IPS-11a (cell line): Measurements from ENCODE around the gene NELL1.
"Not testable (repeated sequence)": the region's sequence is repeated elsewhere in the genome, so short reads cannot be mapped to it uniquely, and the experiment has no call there.

Experiments
- H3K4me3 ChIP-seq: one replicate; pipeline ENCODE4 v1.5.1; 2013; ENCODE audit warnings: low read depth, low read length, control low read depth

NELL1 gene

DNA sequence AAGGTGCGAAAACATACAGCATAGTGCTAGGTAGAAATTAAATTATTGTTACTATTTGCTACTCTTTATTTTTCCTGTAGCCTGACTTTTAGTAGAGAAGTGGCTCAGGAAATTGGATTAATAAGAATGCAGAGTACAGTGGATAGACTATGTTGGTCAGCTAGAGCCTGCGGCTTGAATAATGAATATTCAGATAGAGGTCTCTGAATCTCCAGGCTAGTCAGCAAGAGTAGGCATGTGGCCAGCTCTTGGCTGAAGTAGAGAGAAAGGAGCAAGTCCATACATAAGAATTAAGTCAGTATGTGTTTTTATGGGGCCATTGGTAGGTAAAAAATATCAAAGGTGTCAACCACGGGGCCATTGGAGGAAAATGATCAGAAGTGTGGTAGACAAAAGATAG is 413.5 kb downstream of the NELL1 start:
- no peak overlapping the region for H3K4me3 ChIP-seq

DNA sequence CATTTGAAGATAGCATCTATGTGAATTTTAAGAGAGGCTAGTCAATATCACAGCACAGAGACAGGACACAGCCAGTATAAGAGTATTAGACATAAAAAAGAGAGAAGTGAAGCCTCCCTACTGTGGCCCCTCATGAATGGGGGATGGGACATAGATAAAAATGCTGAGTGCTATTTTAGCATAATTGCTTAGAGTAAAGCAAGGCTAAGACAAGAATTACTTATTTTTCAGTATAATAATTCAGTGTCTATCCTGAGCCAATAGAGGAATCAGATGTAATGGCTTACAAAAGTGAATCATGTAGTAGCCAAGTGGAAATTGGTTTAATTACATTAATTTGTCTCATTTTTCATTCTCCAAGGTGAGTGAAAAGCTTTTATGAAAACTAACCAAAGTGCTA is 419.5 kb downstream of the NELL1 start:
- no peak overlapping the region for H3K4me3 ChIP-seq

DNA sequence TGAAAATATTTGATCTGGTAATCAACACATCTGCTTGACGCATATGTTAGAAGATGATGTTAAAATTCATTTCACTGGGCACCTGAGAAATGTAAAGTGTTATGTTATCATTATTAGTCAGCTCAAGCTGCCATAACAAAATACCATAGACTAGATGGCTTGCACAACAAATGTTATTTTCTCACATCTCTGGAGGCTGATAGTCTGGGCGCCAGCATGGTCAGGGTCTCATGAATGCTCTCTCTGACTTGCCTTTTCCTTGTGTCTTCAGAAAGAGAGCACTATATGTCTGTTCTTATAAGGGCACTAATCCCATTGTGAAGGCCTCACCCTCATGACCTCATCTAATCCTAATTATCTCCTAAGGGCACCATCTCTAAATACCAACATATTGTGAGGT is 435.3 kb downstream of the NELL1 start:
- no peak overlapping the region for H3K4me3 ChIP-seq

DNA sequence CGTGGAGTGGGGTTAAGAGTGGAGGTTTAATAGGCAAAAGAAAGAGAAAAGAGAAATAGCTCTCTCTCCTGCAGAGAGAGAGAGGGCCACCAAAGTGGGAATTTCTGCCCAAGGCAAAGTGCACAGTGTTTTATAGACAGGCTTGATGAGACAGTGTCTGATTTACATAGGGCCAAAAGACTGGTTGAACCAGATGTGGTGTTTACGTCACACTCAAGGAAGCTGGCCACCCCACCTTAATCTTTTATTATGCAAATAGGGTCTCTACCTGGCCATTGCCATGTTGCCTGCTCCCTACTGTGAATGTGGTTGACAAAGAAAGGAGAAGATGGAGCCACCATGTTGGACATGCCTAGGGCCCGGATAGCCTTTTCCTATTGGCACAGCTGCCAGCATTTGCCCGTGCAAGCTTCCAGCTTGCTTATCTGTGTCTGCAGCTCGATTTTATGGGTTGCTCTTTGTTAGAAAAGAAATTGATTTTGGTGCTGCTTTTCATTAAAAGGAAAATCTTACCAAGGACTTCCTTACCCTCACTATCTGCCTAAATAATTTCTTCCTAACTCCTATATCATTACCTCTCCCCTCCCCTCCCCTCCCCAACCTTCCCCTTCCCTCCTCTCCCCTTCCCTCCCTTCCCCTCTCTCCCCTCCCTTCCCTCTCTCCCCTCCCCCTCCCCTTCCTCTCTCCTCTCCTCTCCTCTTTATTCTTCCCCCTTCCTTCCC is 436.0 kb downstream of the NELL1 start:
- no peak overlapping the region for H3K4me3 ChIP-seq

DNA sequence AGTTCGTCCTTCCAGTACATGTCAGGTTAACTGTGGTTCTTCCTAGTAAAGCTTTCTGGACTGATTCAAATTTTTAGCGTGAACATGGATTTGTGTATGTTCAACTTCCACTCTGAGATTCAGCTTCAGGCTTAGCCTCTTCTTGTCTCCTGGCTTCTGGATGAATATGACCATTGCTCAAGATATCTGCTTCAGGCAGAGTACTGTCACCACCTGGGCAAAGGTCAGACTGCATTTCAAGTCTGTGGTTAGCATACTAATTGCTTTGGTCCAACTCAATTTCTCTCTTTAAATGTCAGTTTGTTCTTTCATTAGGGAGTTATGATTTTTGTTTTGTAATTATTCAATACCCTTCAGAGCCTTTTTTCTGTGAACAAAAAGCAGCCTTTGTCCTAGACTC is 440.0 kb downstream of the NELL1 start:
- H3K4me3 ChIP-seq: no peak overlapping the region

DNA sequence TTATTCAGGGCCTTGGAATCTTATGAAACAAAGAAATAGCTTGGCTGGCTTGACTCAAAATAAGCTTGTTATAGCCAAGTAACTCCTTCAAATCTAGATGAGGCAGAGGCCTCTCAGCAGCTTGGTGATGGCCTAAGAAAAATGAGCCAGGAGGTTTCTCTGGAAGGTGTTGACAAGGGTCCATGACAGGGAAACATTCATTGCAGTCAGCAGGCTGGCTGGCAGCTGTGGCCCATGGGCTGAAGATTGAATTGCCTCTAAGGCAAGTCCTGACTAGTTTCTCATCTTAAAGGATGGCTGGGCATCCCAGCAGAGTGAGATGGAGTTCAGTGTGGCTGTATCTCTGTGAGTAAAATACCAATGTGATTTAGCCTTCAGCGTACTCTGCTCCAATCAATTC is 441.0 kb downstream of the NELL1 start:
- no peak overlapping the region for H3K4me3 ChIP-seq

DNA sequence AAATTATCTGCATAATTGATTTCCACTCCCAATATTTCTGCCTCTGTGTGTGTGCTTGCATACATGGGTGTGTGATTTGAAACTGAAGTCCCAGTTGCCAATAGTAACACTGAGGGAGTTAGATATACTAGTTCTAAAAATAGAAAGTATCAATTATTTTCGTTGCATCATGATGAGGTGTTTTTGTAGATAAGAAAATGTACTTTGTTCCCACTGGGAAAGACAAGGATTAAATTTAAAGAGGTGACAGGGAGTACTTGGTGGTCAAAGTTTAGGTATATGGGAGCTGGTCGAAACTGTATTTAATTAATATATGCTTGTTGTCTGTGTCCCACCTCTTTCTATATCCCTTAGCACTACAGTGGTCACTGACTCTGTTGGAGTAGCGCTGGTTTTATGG is 444.5 kb downstream of the NELL1 start:
- H3K4me3 ChIP-seq: no peak overlapping the region

DNA sequence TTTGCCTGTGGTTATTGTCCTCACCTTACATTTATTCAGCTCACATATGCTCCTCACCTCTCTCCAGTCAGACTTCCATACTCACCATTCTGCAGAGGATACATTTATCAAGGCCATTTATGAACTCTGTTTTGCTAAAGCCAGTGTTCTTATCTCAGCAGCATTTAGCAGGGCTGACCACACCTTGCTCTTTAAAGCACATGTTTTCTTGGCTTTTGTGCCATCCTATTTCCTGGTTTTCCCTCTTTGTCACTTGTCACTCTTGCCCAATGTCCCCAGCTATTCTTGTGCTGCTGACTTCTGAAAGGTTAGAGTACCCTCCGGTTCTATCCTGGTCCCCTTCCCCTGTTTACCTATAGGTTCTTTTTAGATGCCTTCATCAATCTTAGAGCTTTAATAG is 446.6 kb downstream of the NELL1 start:
- H3K4me3 ChIP-seq: no peak overlapping the region

DNA sequence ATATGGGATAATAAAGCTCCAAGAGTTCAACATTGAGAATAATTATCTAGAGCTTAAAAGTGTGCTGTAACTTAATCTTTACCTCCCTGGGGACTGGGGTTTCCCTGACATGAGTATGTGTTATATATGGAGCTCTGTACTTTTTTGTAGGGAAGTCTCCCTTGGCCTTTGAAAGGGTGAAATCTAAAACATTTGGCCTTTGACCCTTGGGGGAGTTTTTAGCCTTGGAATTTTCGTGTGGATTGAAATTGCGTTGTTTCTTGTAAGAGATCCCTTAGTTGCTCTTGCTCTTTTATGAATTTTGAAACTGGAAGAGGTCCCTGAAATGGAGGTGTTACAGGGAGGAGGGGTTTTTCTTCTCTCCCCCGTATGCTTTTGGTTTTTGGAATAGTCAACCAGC is 450.0 kb downstream of the NELL1 start:
- H3K4me3 ChIP-seq: no peak overlapping the region

DNA sequence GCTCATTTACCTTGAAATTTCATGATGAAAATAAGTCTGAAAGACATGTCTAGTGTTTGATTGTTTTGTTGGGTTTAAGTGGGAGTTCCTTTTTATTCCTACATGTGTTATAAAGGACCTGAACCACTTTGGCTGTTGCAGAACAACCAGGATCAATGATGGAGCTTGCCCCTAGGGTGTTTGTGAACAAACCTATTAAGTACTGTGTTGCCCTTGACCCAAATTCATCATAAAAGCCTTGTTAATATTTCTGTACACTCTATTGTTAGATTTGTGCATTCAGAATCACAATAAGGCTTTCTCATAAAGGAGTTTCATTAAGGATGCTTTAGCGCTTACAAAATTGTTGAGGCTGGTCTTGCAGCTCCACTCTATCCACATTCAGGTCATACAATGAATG is 452.6 kb downstream of the NELL1 start:
- no peak overlapping the region for H3K4me3 ChIP-seq

DNA sequence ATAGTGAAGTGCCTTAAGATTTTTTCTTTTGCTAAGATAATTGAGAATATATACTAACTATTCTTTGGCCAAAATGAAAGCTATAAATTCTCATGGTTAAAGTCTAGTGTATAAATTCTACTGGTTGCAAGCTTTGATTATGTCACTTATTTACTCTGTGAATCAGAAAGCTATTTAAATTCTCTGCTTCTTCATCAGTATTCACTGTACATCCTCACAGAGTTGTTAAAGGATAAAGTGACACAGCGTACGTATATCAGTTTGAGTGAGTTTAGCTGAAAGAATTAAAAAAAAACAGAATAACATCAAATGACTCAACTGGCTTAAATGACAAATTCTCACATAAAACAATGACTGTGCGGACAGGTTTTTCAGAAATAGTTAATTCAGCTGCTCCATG is 453.1 kb downstream of the NELL1 start:
- no peak overlapping the region for H3K4me3 ChIP-seq

DNA sequence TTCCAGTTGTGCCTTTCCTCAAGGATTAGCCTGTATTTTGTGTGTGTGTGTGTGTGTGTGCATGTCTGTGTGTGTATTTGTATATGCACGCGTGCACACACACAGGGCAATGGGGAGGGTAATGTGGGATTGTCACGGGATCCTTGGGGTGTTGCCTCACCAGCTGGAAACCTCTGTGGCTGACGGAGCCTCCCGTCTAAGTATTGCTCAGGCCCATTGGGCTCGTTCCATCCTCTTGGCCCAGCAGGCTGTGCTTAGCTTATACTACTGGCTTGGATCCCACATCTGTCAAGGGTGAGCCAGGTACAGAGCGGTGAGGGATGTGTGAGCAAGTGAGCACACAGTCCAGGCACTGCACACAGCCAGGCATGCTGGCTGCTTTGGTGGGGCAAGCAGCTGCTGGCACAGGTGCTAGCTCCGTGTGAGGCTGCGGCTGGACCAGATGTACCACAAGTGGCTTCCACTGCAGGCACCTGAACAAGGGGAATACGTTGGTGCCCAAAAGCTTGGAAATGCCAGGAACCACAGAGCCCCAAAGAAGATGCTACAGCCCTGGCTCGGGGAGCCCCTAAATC is 462.8 kb downstream of the NELL1 start:
- H3K4me3 ChIP-seq: no peak overlapping the region

DNA sequence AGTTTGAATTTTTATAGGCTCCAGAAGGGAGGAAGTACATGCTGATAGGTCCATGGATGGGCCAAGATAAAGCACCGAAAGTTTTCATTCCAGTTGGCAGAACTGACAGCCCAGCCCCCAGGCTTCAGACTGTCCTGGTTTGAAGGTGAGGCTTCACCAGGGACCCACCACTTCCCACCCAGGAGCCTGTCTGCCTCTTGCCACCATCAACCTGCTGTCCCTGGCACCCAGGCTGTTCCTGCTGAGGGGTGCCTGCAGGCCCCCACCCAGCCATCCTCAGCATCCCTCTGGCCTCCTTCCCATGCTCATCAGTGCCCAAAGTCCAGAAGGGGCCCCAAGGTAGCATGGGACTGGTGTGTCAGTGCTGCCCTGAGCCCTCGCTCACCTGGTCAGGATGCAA is 463.9 kb downstream of the NELL1 start:
- H3K4me3 ChIP-seq: no peak overlapping the region

DNA sequence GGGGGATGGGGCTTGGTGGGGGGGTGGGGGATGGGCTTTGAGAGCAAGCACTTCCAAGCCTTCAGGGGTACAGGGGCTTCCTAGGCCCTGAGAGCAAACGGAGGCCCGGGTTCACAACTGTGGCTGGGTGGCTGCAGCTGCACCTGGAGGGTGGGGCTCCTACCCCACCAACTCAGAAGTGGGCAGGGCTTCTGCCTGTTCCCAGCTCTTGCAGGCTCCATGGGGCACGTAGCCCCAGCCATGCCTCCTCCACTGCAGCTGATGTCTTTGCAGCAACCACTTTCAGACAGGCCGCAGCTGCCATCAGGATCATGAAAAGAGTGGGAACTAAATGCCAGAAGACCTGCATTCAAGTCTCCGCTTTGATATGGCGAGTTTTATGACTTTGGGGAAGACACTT is 464.3 kb downstream of the NELL1 start:
- no peak overlapping the region for H3K4me3 ChIP-seq

DNA sequence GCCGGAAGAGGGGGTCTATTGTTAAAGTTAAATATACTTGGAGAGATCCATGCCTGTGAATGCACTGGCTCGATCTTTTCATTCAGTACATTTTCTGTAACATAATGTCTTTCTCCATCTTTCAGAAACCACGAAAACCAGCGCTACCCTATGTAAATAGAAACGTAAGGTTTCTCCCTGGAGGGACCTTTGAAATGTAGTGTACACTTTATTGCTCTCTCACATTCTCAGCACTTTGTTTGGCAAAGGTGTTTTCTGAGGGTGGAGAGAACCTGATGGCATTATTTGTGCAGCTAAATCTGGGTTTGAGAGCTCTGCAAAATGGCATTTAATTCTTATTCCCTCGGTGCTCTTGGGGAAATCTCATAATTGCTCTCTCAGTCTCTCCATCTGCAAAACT is 468.4 kb downstream of the NELL1 start:
- H3K4me3 ChIP-seq: no peak overlapping the region

DNA sequence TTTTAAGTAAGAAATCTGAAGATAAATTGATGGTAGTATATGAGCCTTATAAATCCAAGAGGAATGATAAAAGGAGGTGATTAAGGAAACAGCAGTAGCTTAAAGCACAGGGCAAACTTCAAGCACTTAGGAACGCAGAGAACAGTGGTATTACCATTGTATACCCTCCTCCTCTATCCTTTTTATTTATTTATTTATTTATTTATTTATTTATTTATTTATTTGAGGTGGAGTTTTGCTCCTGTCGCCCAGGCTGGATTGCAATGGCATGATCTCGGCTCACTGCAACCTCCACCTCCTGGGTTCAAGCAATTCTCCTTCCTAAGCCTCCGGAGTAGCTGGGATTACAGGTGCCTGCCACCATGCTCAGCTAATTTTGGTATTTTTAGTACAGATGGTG is 472.2 kb downstream of the NELL1 start:
- H3K4me3 ChIP-seq: not testable (repeated sequence)

DNA sequence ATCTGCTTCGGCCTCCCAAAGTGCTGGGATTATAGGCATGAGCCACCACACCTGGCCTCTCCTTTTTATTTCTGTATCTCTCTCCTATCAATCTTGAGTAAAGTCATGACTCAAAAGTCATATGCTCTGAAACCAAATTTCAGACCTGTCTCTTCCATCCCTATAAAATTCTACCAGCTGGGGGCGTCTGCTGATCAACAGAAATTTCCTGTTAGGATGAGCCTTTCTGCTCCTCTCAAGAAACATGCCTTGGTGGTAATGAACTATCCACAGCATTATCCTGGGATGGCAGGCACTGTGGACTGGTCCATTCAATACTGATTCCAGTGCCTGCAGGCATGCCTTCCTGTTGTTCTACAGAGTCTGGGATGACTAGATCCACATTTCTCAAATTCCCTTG is 472.6 kb downstream of the NELL1 start:
- no peak overlapping the region for H3K4me3 ChIP-seq

DNA sequence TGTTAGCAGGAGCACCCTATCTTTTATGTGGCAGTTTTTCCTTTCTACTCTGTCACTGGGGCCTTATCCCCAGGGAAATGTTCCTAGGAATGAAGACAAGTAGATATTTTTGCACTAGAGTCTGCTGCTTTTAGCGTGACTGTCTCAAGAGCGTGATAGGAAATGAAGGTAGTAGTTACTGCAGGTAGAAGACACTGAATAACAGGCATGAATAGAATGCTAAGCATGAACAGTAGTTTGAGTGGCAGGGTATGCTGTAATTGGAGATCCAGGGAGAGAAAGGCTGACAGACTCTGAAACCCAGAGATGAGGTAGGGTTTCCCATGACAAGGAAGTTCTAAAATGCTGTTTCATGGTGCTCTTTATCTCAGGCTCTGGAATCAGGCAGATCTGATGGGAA is 475.1 kb downstream of the NELL1 start:
- H3K4me3 ChIP-seq: no peak overlapping the region

DNA sequence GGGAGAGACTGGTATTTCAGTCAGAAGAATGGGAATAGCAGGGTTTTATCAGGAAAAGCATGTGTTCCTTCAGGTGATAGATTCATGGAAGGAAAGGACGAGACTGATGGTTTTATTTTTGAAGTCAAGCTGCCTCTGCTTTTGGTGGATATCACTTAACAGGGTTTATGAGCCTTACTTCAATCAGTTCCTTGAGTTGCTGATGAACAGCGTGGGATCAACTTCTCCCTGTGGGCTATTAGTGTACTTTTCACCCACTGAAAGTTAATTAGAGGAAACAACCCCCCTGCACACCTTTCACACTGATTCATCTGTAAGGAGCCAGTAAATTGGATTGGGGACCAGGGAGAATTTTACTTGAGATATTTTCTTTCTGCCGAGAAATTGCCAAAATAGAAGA is 479.0 kb downstream of the NELL1 start:
- H3K4me3 ChIP-seq: no peak overlapping the region

DNA sequence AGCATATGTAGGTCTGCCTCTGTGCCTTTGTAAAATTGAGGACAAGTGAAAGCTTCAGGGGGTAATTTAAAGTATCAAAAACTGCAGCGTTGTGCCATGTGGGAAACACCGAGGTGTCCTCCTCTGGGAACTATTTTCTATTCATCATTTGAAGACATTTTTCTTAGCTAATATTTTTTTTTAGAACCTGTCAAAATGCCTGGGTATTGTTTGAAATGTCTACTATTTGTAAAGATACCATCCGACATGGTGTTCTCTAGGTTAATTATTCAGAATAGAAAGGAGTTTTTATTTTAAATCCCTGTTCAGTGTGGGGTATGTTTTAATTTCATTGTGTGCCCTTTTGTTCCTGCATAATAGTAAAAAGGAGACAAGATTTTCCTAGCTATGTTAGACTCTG is 490.8 kb downstream of the NELL1 start:
- no peak overlapping the region for H3K4me3 ChIP-seq

DNA sequence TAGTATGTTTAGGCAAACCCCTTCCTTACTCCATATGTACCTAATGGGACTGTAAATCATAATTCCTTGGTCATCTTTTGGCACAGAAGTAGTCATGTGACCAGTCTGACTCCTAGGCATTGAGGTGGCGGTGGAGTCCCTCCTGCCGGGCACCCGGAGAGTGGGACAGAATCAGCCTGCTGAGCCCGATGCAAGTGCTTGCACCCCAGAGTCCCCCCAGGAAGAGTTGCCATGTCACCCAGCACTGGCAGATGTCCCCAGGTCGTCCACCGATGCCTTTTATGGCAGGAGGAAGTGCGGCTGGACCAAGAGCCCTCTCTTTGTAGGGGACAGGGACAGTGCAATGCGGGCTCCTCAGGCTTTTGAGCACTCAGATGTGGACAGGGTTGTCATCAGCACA is 500.3 kb downstream of the NELL1 start:
- H3K4me3 ChIP-seq: no peak overlapping the region

DNA sequence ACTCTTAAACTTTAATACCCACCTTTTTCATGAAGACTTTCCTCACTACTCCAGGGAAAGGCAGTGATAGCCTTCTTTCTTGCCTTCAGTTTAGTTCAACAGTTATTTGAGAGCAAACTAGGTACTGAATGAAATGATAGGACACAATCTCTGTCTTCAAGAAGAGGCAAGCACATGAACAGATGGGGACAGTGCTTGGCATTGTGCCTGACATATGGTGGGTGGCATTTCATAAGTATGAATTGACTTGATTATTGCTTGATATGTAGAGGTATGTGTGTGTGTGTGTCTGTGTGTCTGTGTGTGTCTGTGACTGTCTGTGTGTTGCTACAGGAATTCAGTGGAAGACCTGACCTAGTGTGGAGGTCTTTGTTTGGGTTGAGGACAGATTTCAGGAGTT is 504.1 kb downstream of the NELL1 start:
- no peak overlapping the region for H3K4me3 ChIP-seq

DNA sequence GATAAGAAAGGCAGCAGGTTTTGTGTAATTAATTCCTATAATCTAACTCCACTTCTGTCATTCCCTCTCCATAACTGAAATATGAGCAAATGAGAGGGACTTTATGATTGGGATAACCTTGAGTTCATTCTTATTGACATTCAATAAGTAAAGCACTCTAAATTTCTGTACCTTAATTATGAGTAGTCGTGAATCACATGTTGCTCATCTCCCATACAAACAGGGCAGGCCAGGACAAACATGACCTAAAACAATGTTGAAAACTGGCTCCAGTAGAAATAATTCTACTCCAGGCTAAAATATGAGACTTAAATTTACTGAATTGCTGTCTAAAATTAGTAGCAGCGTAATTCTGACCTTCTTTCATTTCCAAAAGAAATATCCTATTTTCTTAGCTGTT is 505.4 kb downstream of the NELL1 start:
- no peak overlapping the region for H3K4me3 ChIP-seq
